GM19438 (cell line): ENCODE results near the gene EMC9.

Source experiments
- ATAC-seq: cut with Tn5 transposase; IDR thresholded peaks from one replicate; pipeline ENCODE4 v1.9.1; 2021; ENCODE audit warnings: low read depth; ENCODE audit not compliant: unreplicated experiment

Gene EMC9

GRCh38 chr14:24133735-24134134 lies 7.7 kb downstream of the EMC9 start:
- ATAC-seq = no peak

GRCh38 chr14:24132976-24133375 lies 8.4 kb downstream of the EMC9 start:
- no peak for ATAC-seq

- no peak for ATAC-seq
These were observed 9.2 kb downstream of the EMC9 start for GRCh38 chr14:24132061-24132685.

GRCh38 chr14:24131549-24131966 lies 9.8 kb downstream of the EMC9 start:
- ATAC-seq = no peak

GRCh38 chr14:24130717-24131548 lies 10.5 kb downstream of the EMC9 start:
- ATAC-seq = no peak

GRCh38 chr14:24130380-24130716 lies 11.0 kb downstream of the EMC9 start, which contains the start of gene FITM1:
TSS of gene FITM1 (plus strand) at chr14:24130659. CDS start at chr14:24131564, 905 bp downstream.
- ATAC-seq = no peak

GRCh38 chr14:24129410-24129998 lies 11.9 kb downstream of the EMC9 start:
- no peak for ATAC-seq

GRCh38 chr14:24127673-24128072 lies 13.7 kb downstream of the EMC9 start:
- no peak for ATAC-seq

GRCh38 chr14:24126939-24127338 lies 14.5 kb downstream of the EMC9 start:
- ATAC-seq = no peak

GRCh38 chr14:24123424-24124417 lies 17.7 kb downstream of the EMC9 start:
- no peak for ATAC-seq

GRCh38 chr14:24122898-24123297 lies 18.5 kb downstream of the EMC9 start:
- no peak for ATAC-seq

GRCh38 chr14:24122416-24122815 lies 19.0 kb downstream of the EMC9 start:
- no peak for ATAC-seq

- no peak for ATAC-seq
These were observed 20.2 kb downstream of the EMC9 start for GRCh38 chr14:24121210-24121609.

GRCh38 chr14:24119691-24120090 lies 21.7 kb downstream of the EMC9 start:
- no peak for ATAC-seq

- no peak for ATAC-seq
These were observed 24.2 kb downstream of the EMC9 start for GRCh38 chr14:24117179-24117578.

- ATAC-seq = no peak
These were observed 25.1 kb downstream of the EMC9 start for GRCh38 chr14:24116128-24116814.

GRCh38 chr14:24115422-24116127 lies 25.8 kb downstream of the EMC9 start:
- ATAC-seq = no peak

- peak; percentile 85 for ATAC-seq
These were observed 26.6 kb downstream of the EMC9 start, which contains the start of the genes DCAF11 and NRL for GRCh38 chr14:24114532-24115421. TSS of gene DCAF11 (plus strand) at chr14:24114777. CDS start at chr14:24115595, 818 bp downstream. TSS of gene NRL (minus strand) at chr14:24114949. CDS start at chr14:24082848, 32,101 bp downstream.
